ENCODE data around the gene SOWAHA. TPM values are rescaled to one million over a fixed set of nuclear protein-coding genes. Genes with fewer than 3 reads are reported as not detected.

SOWAHA gene
- total and polyA plus RNA-seq, 2 of the 8 experiments (the other 6 are each of a cell fraction or from before 2014, with no cell fraction given) = 0.09 to 0.11 TPM

DNA sequence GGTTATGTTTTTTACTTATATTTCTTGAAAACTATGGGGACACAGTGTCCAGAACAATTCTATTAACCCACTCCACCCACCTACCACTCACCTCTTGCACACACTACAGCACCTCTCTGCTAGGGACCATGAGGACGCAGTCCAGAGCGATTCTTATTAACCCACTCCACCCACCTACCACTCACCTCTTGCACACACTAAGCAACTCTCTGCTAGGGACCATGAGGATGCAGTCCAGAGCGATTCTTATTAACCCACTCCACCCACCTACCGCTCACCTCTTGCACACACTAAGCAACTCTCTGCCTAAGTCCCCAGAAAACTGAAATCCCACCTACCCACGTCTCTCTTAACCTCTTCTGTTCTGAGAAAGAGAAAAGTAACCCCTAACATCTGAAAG lies 19.5 kb downstream of the SOWAHA start:
- 89% methylated on average over 5 of the region's 5 CpGs; no CpG with 5 or more reads in 1 of the 2 experiments for WGBS, 2 experiments (ENCODE audit: extremely low coverage in 1 of 2, insufficient coverage in 1 of 2, insufficient read length in 1 of 2, insufficient replicate concordance in 2 of 2, low coverage in 1 of 2, low lambda C conversion rate in 2 of 2, missing lambda C conversion rate in 1 of 2)
- FAIRE-seq = no peak
- H4K8ac ChIP-seq (ENCODE audit: extremely low read depth, insufficient read depth, low read length) = no peak overlapping the region
- TF ChIP-seq BCL11A (IDR thresholded peaks at IDR 0.05; ENCODE audit: low read depth in 2 of 2, low read length in 2 of 2) (no peak), TEAD4 (IDR thresholded peaks at IDR 0.05; ENCODE audit: low read depth, low read length) (no peak), ZNF274 (IDR thresholded peaks at IDR 0.05; ENCODE audit: borderline replicate concordance, extremely low read depth, low read length) (no peak), JUN (IDR thresholded peaks at IDR 0.05; ENCODE audit: low read depth, low read length) (no peak), EGR1 (IDR thresholded peaks at IDR 0.05; ENCODE audit: borderline replicate concordance, low read depth, low read length) (no peak), NRF1 (IDR thresholded peaks at IDR 0.05; ENCODE audit: low read depth, low read length) (no peak), FOSL1 (IDR thresholded peaks at IDR 0.05; ENCODE audit: insufficient read depth, low read depth, low read length) (no peak), ASH2L (IDR thresholded peaks at IDR 0.05; ENCODE audit: low read length) (no peak), TBP (IDR thresholded peaks at IDR 0.05; ENCODE audit: low read depth, low read length) (no peak), SP4 (IDR thresholded peaks at IDR 0.05; ENCODE audit: low read length) (no peak), RXRA (IDR thresholded peaks at IDR 0.05; ENCODE audit: insufficient read depth, low read depth, low read length) (no peak), JUND (IDR thresholded peaks at IDR 0.05; ENCODE audit: low read length) (no peak), POU5F1 (IDR thresholded peaks at IDR 0.05; ENCODE audit: low read depth, low read length) (no peak), HDAC6 (IDR thresholded peaks at IDR 0.05; ENCODE audit: low read depth, low read length) (no peak)
- TF ChIP-seq, protein P1, sequence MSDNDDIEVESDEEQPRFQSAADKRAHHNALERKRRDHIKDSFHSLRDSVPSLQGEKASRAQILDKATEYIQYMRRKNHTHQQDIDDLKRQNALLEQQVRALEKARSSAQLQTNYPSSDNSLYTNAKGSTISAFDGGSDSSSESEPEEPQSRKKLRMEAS (IDR thresholded peaks at IDR 0.05) = no peak

More for the DNA sequence above, 19.5 kb downstream of the SOWAHA start:
- Histone ChIP-seq H3K4me2 (ENCODE audit: insufficient read depth in 1 of 2, low read depth in 2 of 2, low read length in 2 of 2) (no peak overlapping the region), H3K79me2 (ENCODE audit: control insufficient read depth in 1 of 2, insufficient read depth in 2 of 2, low read length in 2 of 2) (no peaks in the 10 kb centered on the region), H3K4me1 (replicated peaks in 1 of 4; ENCODE audit: control insufficient read depth in 3 of 4, insufficient read depth in 4 of 4, low read length in 3 of 4) (peaks cover 0 to 6% (median 4%) of the 10 kb centered on the region in 4 experiments; a peak in 5 of 7 replicates), H3K56ac (replicated peaks; ENCODE audit: insufficient read length, low read depth, low read length) (no peak overlapping the region), H2BK12ac (ENCODE audit: low read depth, low read length) (no peak overlapping the region), H3K14ac (ENCODE audit: insufficient read length) (no peak overlapping the region), H3K9ac (replicated peaks in 1 of 4; ENCODE audit: extremely low read depth in 1 of 4, low read depth in 3 of 4, low read length in 3 of 4) (no peak overlapping the region), H3K18ac (ENCODE audit: extremely low read depth, low read length) (no peak overlapping the region), H4K5ac (ENCODE audit: insufficient read length, low read depth, low read length) (no peak overlapping the region), H2BK20ac (ENCODE audit: low read length) (no peak overlapping the region), H2BK15ac (ENCODE audit: low read length) (no peak overlapping the region), H3K9me3 (ENCODE audit: insufficient read depth in 2 of 2, low read depth in 1 of 2, low read length in 1 of 2) (no peaks in the 10 kb centered on the region), H2AFZ (ENCODE audit: low read length) (no peak overlapping the region), H3K27me3 (replicated peaks in 1 of 4; ENCODE audit: control insufficient read depth in 3 of 4, extremely low read depth in 1 of 4, insufficient read depth in 3 of 4, low read length in 3 of 4) (peaks cover 23 to 41% (median 36%) of the 10 kb centered on the region in 4 experiments), H2AK5ac (ENCODE audit: low read depth, low read length) (no peak overlapping the region), H3K79me1 (ENCODE audit: low read depth, low read length) (no peaks in the 10 kb centered on the region), H3K23me2 (ENCODE audit: low read depth, low read length) (peaks cover 4% of the 10 kb centered on the region; the same call in 1 of the 2 replicates), H4K91ac (replicated peaks; ENCODE audit: insufficient read length, low read length) (no peak overlapping the region), H4K20me1 (replicated peaks in 1 of 2; ENCODE audit: control insufficient read depth in 1 of 2, insufficient read depth in 2 of 2, low read length in 2 of 2) (no peaks in the 10 kb centered on the region), H3K23ac (ENCODE audit: insufficient read length) (no peak overlapping the region), H3K27ac (ENCODE audit: low read depth, low read length) (no peak overlapping the region), H2BK5ac (ENCODE audit: low read depth, low read length) (no peak overlapping the region), H3K36me3 (ENCODE audit: control insufficient read depth in 2 of 4, insufficient read depth in 4 of 4, low read length in 3 of 4) (no peaks in the 10 kb centered on the region), H2BK120ac (replicated peaks; ENCODE audit: low read depth, low read length) (no peak overlapping the region), H3K4ac (replicated peaks; ENCODE audit: insufficient read length, low read depth, low read length) (no peak overlapping the region), H3K4me3 (ENCODE audit: extremely low read depth in 1 of 4, insufficient read depth in 2 of 4, low read depth in 3 of 4, low read length in 4 of 4) (no peak overlapping the region)
- CTCF ChIA-PET (ENCODE audit: partially characterized antibody) = interaction anchor here (0.5 to 25.6 kb wide), 4 partner anchors 13 to 327 kb away, joined by 4 to 465 read pairs (median 200); partner anchors contain the start of genes CCNI2, GDF9, LEAP2 and UQCRQ
- POLR2A ChIA-PET (ENCODE audit: partially characterized antibody) = interaction anchor here (1.1 to 2.4 kb wide), 3 partner anchors 11 to 131 kb away, joined by 4 to 6 read pairs (median 4); partner anchors contain the start of gene AFF4
- DNase-seq (ENCODE audit: low read depth in 1 of 2, low spot score in 2 of 2) = no peak
